IPS-20b (cell line): ENCODE measurements around the gene ABCB10.
"Not testable (repeated sequence)": the region's sequence is repeated elsewhere in the genome, so short reads cannot be mapped to it uniquely, and the experiment has no call there.

Experiments used
- H3K27ac ChIP-seq: one replicate; pipeline ENCODE4 v1.5.1; 2013; ENCODE audit warnings: low read length
- H3K27me3 ChIP-seq: 2 replicates; pipeline ENCODE4 v1.6.1; 2013; ENCODE audit warnings: mild to moderate bottlenecking, low read length, inconsistent platforms; ENCODE audit not compliant: insufficient read depth
- H3K36me3 ChIP-seq: 2 replicates; pipeline ENCODE4 v1.6.1; 2013; ENCODE audit warnings: low read depth, mild to moderate bottlenecking, inconsistent platforms, low read length, moderate library complexity; ENCODE audit not compliant: insufficient read depth
- H3K4me1 ChIP-seq: 2 replicates; pipeline ENCODE4 v1.6.1; 2013; ENCODE audit warnings: mild to moderate bottlenecking, control low read depth, inconsistent platforms, low read length, moderate library complexity; ENCODE audit not compliant: insufficient read depth
- H3K4me3 ChIP-seq: 2 replicates; pipeline ENCODE4 v1.5.1; 2013; ENCODE audit warnings: mild to moderate bottlenecking, low read length, inconsistent platforms
- H3K9ac ChIP-seq: 2 replicates; pipeline ENCODE4 v1.6.1; 2013; ENCODE audit warnings: low read depth, mild to moderate bottlenecking, inconsistent platforms, low read length, moderate library complexity
- H3K9me3 ChIP-seq: 2 replicates; pipeline ENCODE4 v1.6.1; 2013; ENCODE audit warnings: mild to moderate bottlenecking, low read depth, low read length, inconsistent platforms; ENCODE audit not compliant: insufficient read depth

The ABCB10 gene

DNA sequence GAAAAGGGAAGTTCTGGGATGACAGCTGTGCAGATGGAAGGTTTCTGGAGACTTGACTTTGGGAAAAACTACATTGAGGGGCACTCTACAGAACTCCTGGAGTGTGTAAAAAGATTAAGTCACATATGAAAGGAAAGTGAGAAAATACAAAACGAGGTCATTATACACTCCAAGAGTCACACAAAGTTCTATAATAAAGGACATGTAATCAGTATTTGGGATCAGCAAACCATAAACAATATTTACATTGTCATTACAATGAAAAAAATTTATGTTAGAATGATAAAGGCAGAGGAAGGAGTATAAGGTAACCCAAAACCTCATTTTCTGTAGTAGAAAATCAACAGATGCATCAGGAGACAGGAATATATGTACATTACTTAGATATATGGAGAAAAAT, 73.2 kb downstream of the ABCB10 start:
- no peaks in the 10 kb centered on the region for H3K27me3 ChIP-seq
- H3K36me3 ChIP-seq: peaks cover 98% of the 10 kb centered on the region
- no peaks in the 10 kb centered on the region for H3K4me1 ChIP-seq
- no peak overlapping the region for H3K4me3 ChIP-seq
- H3K27ac ChIP-seq: no peak overlapping the region
- no peak overlapping the region for H3K9ac ChIP-seq
- H3K9me3 ChIP-seq: no peaks in the 10 kb centered on the region

DNA sequence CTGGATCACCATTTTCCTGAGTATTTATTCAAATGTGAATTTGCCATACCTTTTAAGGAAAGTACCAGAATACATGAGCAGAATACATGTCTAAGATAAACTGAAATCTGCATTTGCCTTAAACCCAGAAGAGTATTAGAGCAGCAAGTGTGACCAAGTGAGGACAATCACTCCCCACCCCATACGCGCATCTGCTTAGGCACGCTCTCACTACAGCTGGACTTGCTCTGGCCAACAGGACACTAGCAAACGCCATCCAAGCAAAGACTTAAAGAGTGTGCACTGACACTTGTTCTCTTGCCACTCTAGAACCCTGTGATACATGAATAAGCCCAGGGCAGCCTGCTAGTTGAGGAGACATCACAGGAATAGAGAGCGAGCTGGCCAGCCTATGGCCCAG, 76.0 kb downstream of the ABCB10 start:
- Histone ChIP-seq H3K4me1 (no peaks in the 10 kb centered on the region), H3K4me3 (no peak overlapping the region), H3K9ac (no peak overlapping the region), H3K27me3 (no peaks in the 10 kb centered on the region), H3K36me3 (peaks cover 95% of the 10 kb centered on the region), H3K9me3 (no peaks in the 10 kb centered on the region), H3K27ac (no peak overlapping the region)

- H3K4me3 ChIP-seq: no peak overlapping the region
- no peak overlapping the region for H3K27ac ChIP-seq
- no peak overlapping the region for H3K9ac ChIP-seq
- H3K36me3 ChIP-seq: peaks cover 92% of the 10 kb centered on the region
- no peaks in the 10 kb centered on the region for H3K27me3 ChIP-seq
- H3K9me3 ChIP-seq: no peaks in the 10 kb centered on the region
- H3K4me1 ChIP-seq: no peaks in the 10 kb centered on the region
Observed at GRCh38 chr1:229480495-229480894, 78.0 kb downstream of the ABCB10 start.

- Histone ChIP-seq H3K27ac (no peak overlapping the region), H3K9ac (no peak overlapping the region), H3K4me1 (no peaks in the 10 kb centered on the region), H3K4me3 (no peak overlapping the region), H3K36me3 (peaks cover 92% of the 10 kb centered on the region), H3K27me3 (no peaks in the 10 kb centered on the region), H3K9me3 (no peaks in the 10 kb centered on the region)
Observed at GRCh38 chr1:229479660-229480399, 78.7 kb downstream of the ABCB10 start.

DNA sequence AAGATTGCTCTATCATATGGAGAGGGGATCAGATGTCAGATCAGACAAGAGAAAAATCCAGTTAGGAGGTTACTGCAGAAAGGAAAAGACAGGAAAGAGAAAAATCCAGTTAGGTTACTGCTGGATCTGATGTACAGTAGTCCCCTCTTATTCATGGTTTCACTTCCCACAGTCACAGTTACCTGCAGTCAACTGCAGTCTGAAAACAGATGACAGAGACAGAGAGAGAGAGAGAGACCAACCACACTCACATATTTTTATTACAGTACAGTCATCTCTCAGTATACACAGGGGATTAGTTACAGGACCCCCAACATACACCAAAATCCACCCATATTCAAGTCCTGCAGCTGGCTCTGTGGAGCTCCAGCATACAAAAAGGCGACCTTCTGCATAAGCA, 79.7 kb downstream of the ABCB10 start:
- Histone ChIP-seq H3K4me1 (no peaks in the 10 kb centered on the region), H3K27me3 (no peaks in the 10 kb centered on the region), H3K4me3 (no peak overlapping the region), H3K9ac (no peak overlapping the region), H3K9me3 (no peaks in the 10 kb centered on the region), H3K36me3 (peaks cover 93% of the 10 kb centered on the region), H3K27ac (no peak overlapping the region)

DNA sequence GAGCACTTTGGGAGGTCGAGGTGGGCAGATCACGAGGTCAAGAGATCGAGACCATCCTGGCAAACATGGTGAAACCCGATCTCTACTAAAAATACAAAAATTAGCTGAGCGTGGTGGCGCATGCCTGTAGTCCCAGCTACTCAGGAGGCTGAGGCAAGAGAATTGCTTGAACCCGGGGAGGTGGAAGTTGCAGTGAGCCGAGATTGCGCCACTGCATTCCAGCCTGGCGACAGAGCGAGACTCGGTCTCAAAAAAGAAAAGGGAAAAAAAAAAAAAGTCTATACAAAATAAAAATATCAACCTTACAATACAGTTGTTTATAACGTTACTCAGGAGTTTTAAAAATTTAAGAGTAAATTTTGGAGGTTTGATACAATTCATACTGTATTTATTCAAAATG, 82.6 kb downstream of the ABCB10 start:
- not testable (repeated sequence) for H3K27me3 ChIP-seq, H3K4me1 ChIP-seq

GRCh38 chr1:229474509-229474908, 84.0 kb downstream of the ABCB10 start:
- Histone ChIP-seq H3K27me3 (no peaks in the 10 kb centered on the region), H3K36me3 (peaks cover 82% of the 10 kb centered on the region), H3K4me3 (no peak overlapping the region), H3K27ac (no peak overlapping the region), H3K9ac (no peak overlapping the region), H3K4me1 (no peaks in the 10 kb centered on the region), H3K9me3 (no peaks in the 10 kb centered on the region)

More for the DNA sequence above, 82.6 kb downstream of the ABCB10 start:
- not testable (repeated sequence) for H3K9ac ChIP-seq, H3K4me3 ChIP-seq, H3K9me3 ChIP-seq, H3K27ac ChIP-seq
- peaks cover 82% of the 10 kb centered on the region for H3K36me3 ChIP-seq

DNA sequence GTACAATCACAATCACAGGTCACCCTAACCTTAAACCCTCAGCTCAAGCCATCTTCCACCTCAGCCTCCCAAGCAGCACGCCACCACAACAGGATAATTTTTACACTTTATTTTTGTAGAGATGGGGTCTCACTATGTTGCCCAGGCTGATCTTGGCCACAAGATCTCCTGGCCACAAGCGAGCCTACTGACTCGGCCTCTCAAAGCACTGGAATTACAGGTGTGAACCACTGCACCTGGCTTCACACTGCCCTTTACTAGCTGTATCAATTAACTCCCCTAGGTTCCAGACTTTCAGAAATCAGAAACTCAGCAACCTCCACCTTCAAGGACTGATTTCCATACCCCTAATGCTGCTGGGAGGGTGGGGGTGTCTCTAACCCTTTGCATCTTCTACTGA, 87.3 kb downstream of the ABCB10 start:
- Histone ChIP-seq H3K36me3 (peaks cover 74% of the 10 kb centered on the region), H3K27me3 (no peaks in the 10 kb centered on the region), H3K9me3 (no peaks in the 10 kb centered on the region), H3K27ac (no peak overlapping the region), H3K9ac (no peak overlapping the region), H3K4me3 (no peak overlapping the region), H3K4me1 (no peaks in the 10 kb centered on the region)

DNA sequence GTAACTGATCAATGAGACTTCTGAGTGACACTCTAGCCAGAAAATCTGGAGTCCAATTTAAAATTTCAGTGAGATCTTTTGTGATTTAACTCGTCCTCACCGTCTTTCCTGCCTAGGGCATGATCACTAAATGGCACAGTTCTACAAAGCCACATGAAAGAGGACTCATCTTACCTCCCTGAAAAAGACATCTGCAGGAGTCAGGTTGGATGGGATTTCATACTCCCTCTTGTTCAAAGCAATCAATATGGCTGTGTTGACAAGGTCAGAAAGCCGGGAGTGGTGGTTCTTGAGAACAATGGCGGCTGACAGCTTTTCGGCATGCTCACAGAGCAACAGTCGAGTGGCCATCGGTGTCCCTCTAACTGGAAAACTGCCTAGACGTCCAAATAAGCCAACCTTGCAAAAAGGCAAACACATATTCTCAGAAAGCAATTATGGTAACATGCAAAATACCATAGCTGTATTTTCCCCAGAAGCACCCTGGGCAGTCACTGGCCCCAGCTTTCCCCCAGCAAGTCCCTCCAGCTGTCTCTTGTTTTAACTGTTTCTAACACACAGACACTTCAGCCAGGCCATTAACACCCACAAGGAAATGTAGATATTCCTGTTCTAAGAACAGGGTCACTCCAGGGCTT, 88.0 kb downstream of the ABCB10 start:
- H3K4me1 ChIP-seq: no peaks in the 10 kb centered on the region
- H3K9ac ChIP-seq: no peak overlapping the region
- H3K9me3 ChIP-seq: no peaks in the 10 kb centered on the region
- no peaks in the 10 kb centered on the region for H3K27me3 ChIP-seq
- no peak overlapping the region for H3K4me3 ChIP-seq
- H3K27ac ChIP-seq: no peak overlapping the region
- peaks cover 74% of the 10 kb centered on the region for H3K36me3 ChIP-seq

DNA sequence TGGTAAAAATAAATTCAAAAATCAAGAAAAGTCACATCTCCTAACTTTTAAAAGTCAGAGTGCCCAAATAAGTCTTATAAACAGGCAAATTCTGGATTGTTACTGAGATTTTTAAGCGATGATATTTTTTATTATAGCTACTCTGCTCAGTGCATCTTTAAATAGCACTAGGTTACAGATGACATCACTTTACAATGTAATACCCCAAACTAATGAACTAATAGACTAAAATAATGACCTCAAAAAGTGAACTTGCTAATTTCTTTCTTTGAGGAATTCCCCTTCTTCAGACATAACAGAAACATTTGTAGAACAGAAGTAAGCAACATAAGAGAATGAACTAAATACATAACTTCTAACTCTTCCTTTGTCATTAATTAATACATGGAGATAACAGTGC, 91.6 kb downstream of the ABCB10 start:
- H3K4me1 ChIP-seq: no peaks in the 10 kb centered on the region
- peaks cover 82% of the 10 kb centered on the region for H3K36me3 ChIP-seq
- no peak overlapping the region for H3K9ac ChIP-seq
- no peak overlapping the region for H3K27ac ChIP-seq
- H3K27me3 ChIP-seq: no peaks in the 10 kb centered on the region
- H3K9me3 ChIP-seq: no peaks in the 10 kb centered on the region
- H3K4me3 ChIP-seq: no peak overlapping the region
